HepG2 (cell line): ENCODE data around the gene IFNA1. TPM values are rescaled to one million over a fixed set of nuclear protein-coding genes. Genes with fewer than 3 reads are reported as not detected.

ENCODE experiments used
- ATAC-seq: fragments of 200-7000 bp; cut with Tn5 transposase; 3 replicates; pipeline ENCODE4 v1.9.1; 2020; ENCODE audit warnings: mild to moderate bottlenecking, moderate library complexity
- Bru-seq: library from RNA; stranded (reverse); fragments of 400-500 nt; gene quantifications from one replicate; lab custom pipeline; 2021; lab: Mats Ljungman, UMichigan
- BruChase-seq, 2 experiments: library from RNA; stranded (reverse); fragments of 400-500 nt; gene quantifications; one replicate each; lab custom pipeline; 2021; lab: Mats Ljungman, UMichigan
- BruUV-seq: library from RNA; stranded (reverse); fragments of 400-500 nt; replicated peaks from 2 replicates; lab custom pipeline; 2021; lab: Mats Ljungman, UMichigan
- CTCF ChIA-PET: fragments of 300-600 bp; formaldehyde crosslinking; extraction: SDS; loops from one replicate; lab custom pipeline; 2021; ENCODE audit warnings: low total read pairs, inconsistent platforms, low intra/inter-chr PET ratio; lab: Yijun Ruan, JAX
- POLR2A ChIA-PET: fragments of 350-600 bp; sonication (Branson Sonifier 250); formaldehyde crosslinking; loops from one replicate; lab custom pipeline; 2020; ENCODE audit warnings: antibody characterized with exemption, inconsistent platforms; lab: Yijun Ruan, JAX
- DNase-seq: peaks from one replicate; pipeline ENCODE4 v3.0.0-alpha.2; 2015; ENCODE audit warnings: low spot score
- FAIRE-seq: peaks from 3 replicates; lab custom pipeline; 2011; peaks lifted over from hg19 to GRCh38; lab: Jason Lieb, UNC
- H2AFZ ChIP-seq: one replicate; pipeline ENCODE4 v1.6.1; 2011; ENCODE audit warnings: low read length, inconsistent platforms
- H3K27ac ChIP-seq: fragments of 300-600 bp; 3 replicates; pipeline ENCODE4 v1.8.0; 2011; ENCODE audit warnings: mixed run types, mild to moderate bottlenecking, mixed read lengths, low read length, inconsistent platforms; ENCODE audit not compliant: insufficient read depth; ENCODE audit errors: extremely low read length
- H3K27me3 ChIP-seq, 2 experiments: fragments of 200-600 bp in 1 of 2; 2 replicates in 1 of 2; 3 replicates in 1 of 2; pipeline versions ENCODE4 v1.6.0 to v1.8.0; 2011; ENCODE audit warnings: low read length in 2 of 2, mild to moderate bottlenecking in 2 of 2, moderate library complexity in 2 of 2, inconsistent platforms in 1 of 2; ENCODE audit not compliant: insufficient read depth in 2 of 2, control insufficient read depth in 1 of 2
- H3K36me3 ChIP-seq, 2 experiments: fragments of 200-600 bp in 1 of 2; replicated peaks in 1 of 2; 2 replicates in 1 of 2; 3 replicates in 1 of 2; pipeline versions ENCODE4 v1.5.1 to v1.8.0; 2011; ENCODE audit warnings: low read length in 2 of 2, inconsistent platforms in 1 of 2; ENCODE audit not compliant: insufficient read depth in 2 of 2, control insufficient read depth in 1 of 2
- H3K4me1 ChIP-seq: 2 replicates; pipeline ENCODE4 v1.5.1; 2012; ENCODE audit warnings: low read length, inconsistent platforms; ENCODE audit not compliant: insufficient read depth
- H3K4me2 ChIP-seq: 2 replicates; pipeline ENCODE4 v1.6.0; 2011; ENCODE audit warnings: low read depth, low read length, inconsistent platforms
- H3K4me3 ChIP-seq, 3 experiments: fragments of 200-600 bp in 1 of 3; sonication (generic), shearing (Covaris generic) in 1 of 3; replicated peaks in 1 of 3; 2 replicates each; pipeline ENCODE4 v1.5.1; 2011 to 2016; ENCODE audit warnings: low read length in 3 of 3, inconsistent platforms in 2 of 3, low read depth in 2 of 3, mild to moderate bottlenecking in 2 of 3, control low read depth in 1 of 3, mixed read lengths in 1 of 3; ENCODE audit not compliant: insufficient read depth in 1 of 3
- H3K79me2 ChIP-seq: one replicate; pipeline ENCODE4 v1.6.1; 2011; ENCODE audit warnings: low read length, inconsistent platforms; ENCODE audit not compliant: insufficient read depth
- H3K9ac ChIP-seq: 2 replicates; pipeline ENCODE4 v1.6.0; 2011; ENCODE audit warnings: mild to moderate bottlenecking, low read depth, low read length, inconsistent platforms; ENCODE audit not compliant: insufficient read depth
- H3K9me3 ChIP-seq: 2 replicates; pipeline ENCODE4 v1.5.1; 2012; ENCODE audit warnings: mild to moderate bottlenecking, low read length
- H4K20me1 ChIP-seq: 2 replicates; pipeline ENCODE4 v1.6.0; 2011; ENCODE audit warnings: inconsistent platforms, mild to moderate bottlenecking, low read length, moderate library complexity; ENCODE audit not compliant: insufficient read depth
- MIER2 ChIP-seq: IDR thresholded peaks from 2 replicates; pipeline ENCODE4 v1.6.1; 2016; ENCODE audit warnings: missing biosample characterization, missing genetic modification reagents
- ZNF446 ChIP-seq: sonication (generic); formaldehyde crosslinking; IDR thresholded peaks from 2 replicates; pipeline ENCODE4 v1.5.0; 2020; ENCODE audit warnings: mild to moderate bottlenecking, missing genetic modification reagents
- ZNF891 ChIP-seq: sonication (generic); formaldehyde crosslinking; IDR thresholded peaks from 2 replicates; pipeline ENCODE4 v1.5.0; 2020; ENCODE audit warnings: mild to moderate bottlenecking, missing genetic modification reagents
- WGBS: methylation state at CpG from one replicate; pipeline ENCODE4 v1.1.6; 2017; ENCODE audit warnings: low lambda C conversion rate; 5-methylcytosine and 5-hydroxymethylcytosine counted together
- in situ Hi-C: cut with HindIII; loops from 2 replicates; pipeline ENCODE4 v1.10.0; 2017; ENCODE audit warnings: low pct_unique_long_range_greater_than_20kb; ENCODE audit not compliant: extremely low pct_ligation_motif_present
- intact Hi-C: fragments of 100-400 bp; cut with micrococcal nuclease; formaldehyde crosslinking; loops from one replicate; pipeline ENCODE4 v1.10.0; 2022; ENCODE audit not compliant: unreplicated experiment
- long read RNA-seq, 2 experiments: library from RNA in 1 of 2; library from polyadenylated mRNA in 1 of 2; stranded (forward) in 1 of 2; unstranded in 1 of 2; transcript quantifications; one replicate each; pipeline ENCODE4 v2.0.0, GENCODE V29; 2019 to 2022
- polyA minus RNA-seq, 3 experiments: library from RNA; depleted of rRNA, polyadenylated mRNA; stranded (reverse); fragments of >200 nt; gene quantifications; 2 replicates each; pipeline ENCODE4 v1.2.3, GENCODE V29; 2011; ENCODE audit warnings: low replicate concordance in 1 of 3
- polyA plus RNA-seq, 8 experiments: library from polyadenylated mRNA; depleted of rRNA in 3 of 8; stranded (reverse) in 7 of 8; unstranded in 1 of 8; fragments of >200 nt; fragmentation: Illumina TruSeq in 4 of 8; extraction: Trizol in 4 of 8; gene quantifications; 2 replicates each; pipeline versions ENCODE4 v1.2.1 to v1.2.3, GENCODE V29; 2011 to 2016; ENCODE audit warnings: low read depth in 4 of 8, missing spikeins in 1 of 8, mixed read lengths in 1 of 8; ENCODE audit not compliant: insufficient read depth in 1 of 8
- total RNA-seq, 5 experiments: library from RNA; depleted of rRNA; stranded (reverse); fragments of >200 nt; fragmentation: Illumina TruSeq; extraction: Trizol; gene quantifications; 2 replicates each; pipeline ENCODE4 v1.2.3, GENCODE V29; 2016; ENCODE audit warnings: low read depth in 1 of 5
- TF ChIP-seq, protein P1 (sequence below): IDR thresholded peaks from 2 replicates; pipeline ENCODE4 v1.6.1; 2016; ENCODE audit warnings: low read depth, missing genetic modification reagents, missing compliant biosample characterization

The IFNA1 gene
- total RNA-seq (2016; rRNA removed; fragmentation: Illumina TruSeq; extraction: Trizol) (not detected in 2 replicates), polyA plus RNA-seq (2011; rRNA removed) (not detected in 2 replicates), polyA minus RNA-seq (2011; rRNA and poly(A)+ RNA removed; ENCODE audit: low replicate concordance) (not detected in 2 replicates), Bru-seq, nascent RNA (not detected), BruChase-seq, experiment 1, labeled RNA remaining after a 6-hour chase (not detected), BruChase-seq, experiment 2, labeled RNA remaining after a 2-hour chase (not detected)
- not detected in 2 replicates for total RNA-seq (2016; cell fraction: cytosol; rRNA removed; fragmentation: Illumina TruSeq; extraction: Trizol; ENCODE audit: low read depth)
- not detected in 2 replicates for total RNA-seq (2016; cell fraction: insoluble cytoplasmic fraction; rRNA removed; fragmentation: Illumina TruSeq; extraction: Trizol)
- total RNA-seq (2016; cell fraction: membrane; rRNA removed; fragmentation: Illumina TruSeq; extraction: Trizol): not detected in 2 replicates
- not detected in 2 replicates for total RNA-seq (2016; cell fraction: nucleus; rRNA removed; fragmentation: Illumina TruSeq; extraction: Trizol)
- polyA plus RNA-seq (2011; cell fraction: cytosol; rRNA removed): not detected in 2 replicates
- not detected in 2 replicates for polyA plus RNA-seq (2011; cell fraction: nucleus; rRNA removed)
- not detected in 2 replicates for polyA plus RNA-seq (2012)
- not detected in 2 replicates for polyA plus RNA-seq (2016; cell fraction: cytosol; fragmentation: Illumina TruSeq; extraction: Trizol; ENCODE audit: low read depth)
- polyA plus RNA-seq (2016; cell fraction: insoluble cytoplasmic fraction; fragmentation: Illumina TruSeq; extraction: Trizol; ENCODE audit: low read depth): not detected in 2 replicates
- polyA plus RNA-seq (2016; cell fraction: membrane; fragmentation: Illumina TruSeq; extraction: Trizol; ENCODE audit: low read depth): not detected in 2 replicates
- polyA plus RNA-seq (2016; cell fraction: nucleus; fragmentation: Illumina TruSeq; extraction: Trizol; ENCODE audit: insufficient read depth, low read depth): not detected in 2 replicates
- not detected in 2 replicates for polyA minus RNA-seq (2011; cell fraction: cytosol; rRNA and poly(A)+ RNA removed)
- polyA minus RNA-seq (2011; cell fraction: nucleus; rRNA and poly(A)+ RNA removed): not detected in 2 replicates
- long read RNA-seq, experiment 1: 0 reads
- long read RNA-seq, experiment 2, partial matches to known transcripts: 0 of 1 reads
- long read RNA-seq, experiment 2, other reads (novel, unspliced or antisense): 1 of 1 reads

DNA sequence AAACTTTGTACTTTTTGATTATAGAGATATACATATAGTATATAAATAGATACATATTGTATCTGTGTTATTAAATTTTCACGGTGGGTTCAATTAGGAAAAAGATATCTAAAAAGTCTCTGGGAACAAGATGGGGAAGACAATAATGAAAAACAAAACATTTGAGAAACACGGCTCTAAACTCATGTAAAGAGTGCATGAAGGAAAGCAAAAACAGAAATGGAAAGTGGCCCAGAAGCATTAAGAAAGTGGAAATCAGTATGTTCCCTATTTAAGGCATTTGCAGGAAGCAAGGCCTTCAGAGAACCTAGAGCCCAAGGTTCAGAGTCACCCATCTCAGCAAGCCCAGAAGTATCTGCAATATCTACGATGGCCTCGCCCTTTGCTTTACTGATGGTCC lies at the start of gene IFNA1:
Gene IFNA1, plus strand, starts transcription at position 301 of the 400 bp plus-strand sequence. Its CDS starts 69 bp downstream, at position 370.
- Histone ChIP-seq H3K36me3 (no peaks in the 10 kb centered on the region), H3K79me2 (no peaks in the 10 kb centered on the region), H2AFZ (no peak within 1 kb of the TSS), H3K27me3 (no peaks in the 10 kb centered on the region), H4K20me1 (no peaks in the 10 kb centered on the region), H3K9ac (no peak within 1 kb of the TSS), H3K27ac (no peak within 1 kb of the TSS), H3K4me2 (no peak within 1 kb of the TSS), H3K4me3 (no peak within 1 kb of the TSS), H3K9me3 (no peaks in the 10 kb centered on the region), H3K4me1 (no peaks in the 10 kb centered on the region)
- ATAC-seq (no peak), DNase-seq (no peak), FAIRE-seq (no peak)
- WGBS: 28% methylated on average over 2 of the region's 4 CpGs
- no TSS peak for BruUV-seq
- ChIA-PET POLR2A (no interaction called here), CTCF (no interaction called here)
- no peak for TF ChIP-seq ZNF891
- no peak for TF ChIP-seq MIER2
- no peak for TF ChIP-seq ZNF446 (CRISPR knock-in tag)
- TF ChIP-seq, protein P1, sequence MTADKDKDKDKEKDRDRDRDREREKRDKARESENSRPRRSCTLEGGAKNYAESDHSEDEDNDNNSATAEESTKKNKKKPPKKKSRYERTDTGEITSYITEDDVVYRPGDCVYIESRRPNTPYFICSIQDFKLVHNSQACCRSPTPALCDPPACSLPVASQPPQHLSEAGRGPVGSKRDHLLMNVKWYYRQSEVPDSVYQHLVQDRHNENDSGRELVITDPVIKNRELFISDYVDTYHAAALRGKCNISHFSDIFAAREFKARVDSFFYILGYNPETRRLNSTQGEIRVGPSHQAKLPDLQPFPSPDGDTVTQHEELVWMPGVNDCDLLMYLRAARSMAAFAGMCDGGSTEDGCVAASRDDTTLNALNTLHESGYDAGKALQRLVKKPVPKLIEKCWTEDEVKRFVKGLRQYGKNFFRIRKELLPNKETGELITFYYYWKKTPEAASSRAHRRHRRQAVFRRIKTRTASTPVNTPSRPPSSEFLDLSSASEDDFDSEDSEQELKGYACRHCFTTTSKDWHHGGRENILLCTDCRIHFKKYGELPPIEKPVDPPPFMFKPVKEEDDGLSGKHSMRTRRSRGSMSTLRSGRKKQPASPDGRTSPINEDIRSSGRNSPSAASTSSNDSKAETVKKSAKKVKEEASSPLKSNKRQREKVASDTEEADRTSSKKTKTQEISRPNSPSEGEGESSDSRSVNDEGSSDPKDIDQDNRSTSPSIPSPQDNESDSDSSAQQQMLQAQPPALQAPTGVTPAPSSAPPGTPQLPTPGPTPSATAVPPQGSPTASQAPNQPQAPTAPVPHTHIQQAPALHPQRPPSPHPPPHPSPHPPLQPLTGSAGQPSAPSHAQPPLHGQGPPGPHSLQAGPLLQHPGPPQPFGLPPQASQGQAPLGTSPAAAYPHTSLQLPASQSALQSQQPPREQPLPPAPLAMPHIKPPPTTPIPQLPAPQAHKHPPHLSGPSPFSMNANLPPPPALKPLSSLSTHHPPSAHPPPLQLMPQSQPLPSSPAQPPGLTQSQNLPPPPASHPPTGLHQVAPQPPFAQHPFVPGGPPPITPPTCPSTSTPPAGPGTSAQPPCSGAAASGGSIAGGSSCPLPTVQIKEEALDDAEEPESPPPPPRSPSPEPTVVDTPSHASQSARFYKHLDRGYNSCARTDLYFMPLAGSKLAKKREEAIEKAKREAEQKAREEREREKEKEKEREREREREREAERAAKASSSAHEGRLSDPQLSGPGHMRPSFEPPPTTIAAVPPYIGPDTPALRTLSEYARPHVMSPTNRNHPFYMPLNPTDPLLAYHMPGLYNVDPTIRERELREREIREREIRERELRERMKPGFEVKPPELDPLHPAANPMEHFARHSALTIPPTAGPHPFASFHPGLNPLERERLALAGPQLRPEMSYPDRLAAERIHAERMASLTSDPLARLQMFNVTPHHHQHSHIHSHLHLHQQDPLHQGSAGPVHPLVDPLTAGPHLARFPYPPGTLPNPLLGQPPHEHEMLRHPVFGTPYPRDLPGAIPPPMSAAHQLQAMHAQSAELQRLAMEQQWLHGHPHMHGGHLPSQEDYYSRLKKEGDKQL: no peak
- intact Hi-C loops (no loop called here), in situ Hi-C loops (no loop called here)
